Caco-2 (cell line): ENCODE results near the gene YAF2. TPM values are rescaled to one million over a fixed set of nuclear protein-coding genes. Genes with fewer than 3 reads are reported as not detected.
"Not testable (repeated sequence)": the region's sequence is repeated elsewhere in the genome, so short reads cannot be mapped to it uniquely, and the experiment has no call there.

Experiments
- BruUV-seq: library from RNA; stranded (reverse); fragments of 400-500 nt; replicated peaks from 2 replicates; lab custom pipeline; 2021; lab: Mats Ljungman, UMichigan
- CTCF ChIA-PET: fragments of 300-600 bp; sonication (Branson Sonifier 250); formaldehyde crosslinking; loops from one replicate; lab custom pipeline; 2022; ENCODE audit warnings: antibody characterized with exemption; lab: Charles Lee
- POLR2A ChIA-PET: fragments of 300-600 bp; sonication (Branson Sonifier 250); formaldehyde crosslinking; loops from one replicate; lab custom pipeline; 2022; ENCODE audit warnings: antibody characterized with exemption; lab: Charles Lee
- DNase-seq, 2 experiments: peaks; one replicate each; pipeline versions ENCODE4 v3.0.0 to v3.0.0-alpha.2; 2020 to 2022
- H3K27me3 ChIP-seq: replicated peaks from 2 replicates; pipeline ENCODE4 v1.6.0; 2011; ENCODE audit warnings: low read length; ENCODE audit not compliant: control insufficient read depth, insufficient read depth
- H3K36me3 ChIP-seq: 2 replicates; pipeline ENCODE4 v1.5.1; 2011; ENCODE audit warnings: low read length; ENCODE audit not compliant: control insufficient read depth, insufficient read depth
- H3K4me1 ChIP-seq: fragments of 250-450 bp; sonication (Bioruptor Pico); 2 replicates; pipeline ENCODE4 v1.5.1; 2020; ENCODE audit warnings: mild to moderate bottlenecking
- H3K4me3 ChIP-seq: 2 replicates; pipeline ENCODE4 v1.5.1; 2011; ENCODE audit warnings: low read depth, mild to moderate bottlenecking, control low read depth, low read length
- H3K9me3 ChIP-seq: fragments of 250-450 bp; sonication (Bioruptor Pico); 2 replicates; pipeline ENCODE4 v1.5.1; 2020; ENCODE audit warnings: mild to moderate bottlenecking, moderate library complexity
- H3K27ac Mint-ChIP-seq: one replicate; pipeline ENCODE4 v1.8.0; 2022; ENCODE audit warnings: mixed read lengths; ENCODE audit not compliant: unreplicated experiment
- H3K27me3 Mint-ChIP-seq: one replicate; pipeline ENCODE4 v1.8.0; 2022; ENCODE audit warnings: mixed read lengths; ENCODE audit not compliant: insufficient read depth, unreplicated experiment
- H3K36me3 Mint-ChIP-seq: one replicate; pipeline ENCODE4 v1.8.0; 2022; ENCODE audit warnings: mild to moderate bottlenecking, mixed read lengths; ENCODE audit not compliant: insufficient read depth, unreplicated experiment
- H3K4me1 Mint-ChIP-seq: one replicate; pipeline ENCODE4 v1.8.0; 2022; ENCODE audit warnings: low read depth, mixed read lengths; ENCODE audit not compliant: unreplicated experiment
- H3K4me3 Mint-ChIP-seq: one replicate; pipeline ENCODE4 v1.8.0; 2022; ENCODE audit warnings: mild to moderate bottlenecking, moderate library complexity, mixed read lengths; ENCODE audit not compliant: unreplicated experiment
- H3K9me3 Mint-ChIP-seq: one replicate; pipeline ENCODE4 v1.8.0; 2022; ENCODE audit warnings: mixed read lengths; ENCODE audit not compliant: unreplicated experiment
- intact Hi-C: fragments of 100-400 bp; cut with micrococcal nuclease; formaldehyde crosslinking; loops from one replicate; pipeline ENCODE4 v1.10.0; 2022; ENCODE audit not compliant: unreplicated experiment
- total RNA-seq: library from RNA; stranded (reverse); gene quantifications from 2 replicates; pipeline ENCODE4 v1.2.3, GENCODE V29; 2022
- TF ChIP-seq, protein P1 (sequence below), 2 experiments: fragments of 200-600 bp in 1 of 2; IDR thresholded peaks; 1 replicate in 1 of 2; 2 replicates in 1 of 2; pipeline versions ENCODE4 v1.5.1 to v1.8.0; 2011 to 2022; ENCODE audit warnings: antibody characterized with exemption in 1 of 2, control low read depth in 1 of 2, inconsistent platforms in 1 of 2, low read depth in 1 of 2, low read length in 1 of 2, mild to moderate bottlenecking in 1 of 2, moderate library complexity in 1 of 2; ENCODE audit not compliant: insufficient read depth in 1 of 2, severe bottlenecking in 1 of 2, unreplicated experiment in 1 of 2

YAF2 gene
- total RNA-seq, 1 experiment from 2014 or later, result 29.2 TPM

- Histone ChIP-seq H3K36me3 (no peaks in the 10 kb centered on the region; the same call in 1 of the 2 replicates), H3K9me3 (no peaks in the 10 kb centered on the region), H3K27me3 (no peaks in the 10 kb centered on the region), H3K4me1 (peaks cover 9% of the 10 kb centered on the region; the same call in 1 of the 2 replicates), H3K4me3 (no peak overlapping the region)
- Mint-ChIP-seq H3K36me3 (peaks cover under 1% of the 10 kb centered on the region), H3K9me3 (no peaks in the 10 kb centered on the region), H3K4me3 (no peak overlapping the region), H3K27ac (no peak overlapping the region), H3K4me1 (peaks cover 10% of the 10 kb centered on the region), H3K27me3 (no peaks in the 10 kb centered on the region)
- ChIA-PET CTCF (no interaction called here), POLR2A (no interaction called here)
- BruUV-seq, result no TSS peak
- intact Hi-C loops, result no loop called here
- DNase-seq, result no peak
- TF ChIP-seq, protein P1, sequence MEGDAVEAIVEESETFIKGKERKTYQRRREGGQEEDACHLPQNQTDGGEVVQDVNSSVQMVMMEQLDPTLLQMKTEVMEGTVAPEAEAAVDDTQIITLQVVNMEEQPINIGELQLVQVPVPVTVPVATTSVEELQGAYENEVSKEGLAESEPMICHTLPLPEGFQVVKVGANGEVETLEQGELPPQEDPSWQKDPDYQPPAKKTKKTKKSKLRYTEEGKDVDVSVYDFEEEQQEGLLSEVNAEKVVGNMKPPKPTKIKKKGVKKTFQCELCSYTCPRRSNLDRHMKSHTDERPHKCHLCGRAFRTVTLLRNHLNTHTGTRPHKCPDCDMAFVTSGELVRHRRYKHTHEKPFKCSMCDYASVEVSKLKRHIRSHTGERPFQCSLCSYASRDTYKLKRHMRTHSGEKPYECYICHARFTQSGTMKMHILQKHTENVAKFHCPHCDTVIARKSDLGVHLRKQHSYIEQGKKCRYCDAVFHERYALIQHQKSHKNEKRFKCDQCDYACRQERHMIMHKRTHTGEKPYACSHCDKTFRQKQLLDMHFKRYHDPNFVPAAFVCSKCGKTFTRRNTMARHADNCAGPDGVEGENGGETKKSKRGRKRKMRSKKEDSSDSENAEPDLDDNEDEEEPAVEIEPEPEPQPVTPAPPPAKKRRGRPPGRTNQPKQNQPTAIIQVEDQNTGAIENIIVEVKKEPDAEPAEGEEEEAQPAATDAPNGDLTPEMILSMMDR (IDR thresholded peaks at IDR 0.05; ENCODE audit: insufficient read depth in 1 of 2, low read depth in 1 of 2, low read length in 1 of 2, severe bottlenecking in 1 of 2, unreplicated experiment in 1 of 2), result no peak
Measured at GRCh38 chr12:42190376-42190775, 47.7 kb downstream of the YAF2 start.

GRCh38 chr12:42188275-42188674 is 49.8 kb downstream of the YAF2 start:
- POLR2A ChIA-PET, result interaction anchor here (0.5 kb wide), 1 partner anchor 941 kb away, joined by 4 read pairs; no protein-coding TSS in a partner anchor
- not testable (repeated sequence) for H3K9me3 Mint-ChIP-seq

GRCh38 chr12:42187799-42188198 is 50.2 kb downstream of the YAF2 start:
- H3K27me3 ChIP-seq, result no peaks in the 10 kb centered on the region
- CTCF ChIA-PET, result no interaction called here
- POLR2A ChIA-PET, result no interaction called here
- Mint-ChIP-seq H3K9me3 (no peaks in the 10 kb centered on the region), H3K36me3 (peaks cover 6% of the 10 kb centered on the region), H3K27me3 (no peaks in the 10 kb centered on the region), H3K27ac (no peak overlapping the region), H3K4me1 (peaks cover 9% of the 10 kb centered on the region), H3K4me3 (no peak overlapping the region)
- no peaks in the 10 kb centered on the region; the same call in 1 of the 2 replicates for H3K36me3 ChIP-seq
- no TSS peak for BruUV-seq
- no peaks in the 10 kb centered on the region for H3K9me3 ChIP-seq
- no peak for DNase-seq
- intact Hi-C loops, result no loop called here
- TF ChIP-seq, protein P1 (IDR thresholded peaks at IDR 0.05; ENCODE audit: insufficient read depth in 1 of 2, low read depth in 1 of 2, low read length in 1 of 2, severe bottlenecking in 1 of 2, unreplicated experiment in 1 of 2), result no peak
- H3K4me1 ChIP-seq, result peaks cover 6% of the 10 kb centered on the region; the same call in 1 of the 2 replicates
- H3K4me3 ChIP-seq, result no peak overlapping the region

More at GRCh38 chr12:42188275-42188674, 49.8 kb downstream of the YAF2 start:
- H3K27ac Mint-ChIP-seq, H3K36me3 Mint-ChIP-seq, intact Hi-C loops, H3K4me1 ChIP-seq, H3K9me3 ChIP-seq, DNase-seq, H3K27me3 Mint-ChIP-seq, BruUV-seq, H3K27me3 ChIP-seq, H3K4me3 Mint-ChIP-seq, H3K4me1 Mint-ChIP-seq, CTCF ChIA-PET, H3K4me3 ChIP-seq, H3K36me3 ChIP-seq: not testable (repeated sequence)
